Measurements from ENCODE around the gene TPRG1L. TPM values are rescaled to one million over a fixed set of nuclear protein-coding genes. Genes with fewer than 3 reads are reported as not detected.

Gene TPRG1L
- total RNA-seq, 2 experiments from 2014 or later, result 15.9 to 17.3 TPM

DNA sequence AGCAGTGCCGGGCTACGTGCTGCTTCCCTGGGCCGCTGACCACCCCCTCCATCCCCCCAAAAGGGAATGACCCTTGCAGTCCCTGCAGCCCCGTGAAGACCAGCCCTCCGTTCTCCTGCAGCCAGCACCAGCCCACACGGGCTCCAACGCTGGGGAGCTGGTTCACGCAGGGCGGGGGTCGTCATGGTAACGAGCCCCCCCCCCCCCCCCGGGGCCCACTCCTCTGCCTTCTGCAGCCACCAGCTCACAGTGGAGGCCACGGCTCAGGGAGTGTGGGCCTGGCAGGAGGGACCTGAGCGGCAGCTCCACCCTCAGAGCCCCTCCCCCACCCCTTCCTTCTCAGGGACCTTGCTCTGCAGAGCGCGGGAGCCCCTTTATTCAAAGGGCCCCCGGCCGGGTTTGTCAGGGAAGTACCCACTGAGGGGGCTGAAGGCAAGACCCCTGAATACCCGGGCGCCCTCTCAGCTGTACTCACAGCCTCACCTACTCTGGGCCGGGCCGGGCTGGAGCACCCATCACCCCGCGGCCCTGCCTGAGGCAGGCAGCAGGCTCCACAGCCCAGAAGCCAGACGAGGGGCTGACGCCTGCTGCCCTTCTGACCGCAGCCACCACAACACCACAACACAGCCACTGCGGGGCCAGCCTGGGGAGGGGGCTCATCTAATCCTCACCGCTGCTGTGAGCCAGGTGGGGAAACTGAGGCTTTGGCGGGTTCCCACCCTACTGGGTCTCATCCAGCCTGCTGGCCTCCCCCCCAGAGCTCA, 26.1 kb upstream of the TPRG1L start:
- peaks cover 11% of the 10 kb centered on the region for H3K4me1 Mint-ChIP-seq
- no peak overlapping the region for H3K4me3 Mint-ChIP-seq
- ChIA-PET CTCF (no interaction called here), POLR2A (no interaction called here)
- no peaks in the 10 kb centered on the region for H3K27me3 Mint-ChIP-seq
- no peaks in the 10 kb centered on the region for H3K9me3 Mint-ChIP-seq
- no peak for DNase-seq
- H3K36me3 Mint-ChIP-seq (ENCODE audit: low read depth), result no peaks in the 10 kb centered on the region
- H3K27ac Mint-ChIP-seq, result no peak overlapping the region

DNA sequence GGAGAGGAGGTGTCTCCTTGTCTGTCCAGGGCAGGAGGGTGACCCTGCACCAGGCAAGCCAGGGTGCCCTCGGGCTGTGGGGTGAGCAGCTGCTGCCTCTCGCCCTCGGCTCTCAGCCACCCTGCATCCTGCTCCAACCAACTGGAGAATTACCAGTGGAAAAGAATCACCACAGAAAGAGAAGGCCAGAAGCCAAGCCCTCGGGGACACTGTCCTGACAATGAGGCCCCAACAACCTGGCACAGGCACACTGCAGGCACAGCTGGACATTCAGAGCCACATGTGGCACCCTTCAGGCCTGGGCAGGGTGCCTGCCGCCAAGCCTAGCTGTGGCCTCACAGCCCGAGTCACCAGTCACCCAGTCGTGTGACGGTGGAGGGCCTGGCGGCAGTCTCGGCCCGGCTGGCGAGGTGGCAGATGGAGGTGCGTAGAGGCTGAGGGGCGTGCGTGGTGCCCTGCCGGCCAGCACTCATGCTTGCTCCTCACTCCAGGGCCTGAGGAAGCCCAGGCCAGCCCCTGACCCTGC, 25.5 kb upstream of the TPRG1L start:
- CTCF ChIA-PET, result no interaction called here
- no peak for DNase-seq
- Mint-ChIP-seq H3K36me3 (ENCODE audit: low read depth) (no peaks in the 10 kb centered on the region), H3K4me1 (peaks cover 11% of the 10 kb centered on the region), H3K9me3 (no peaks in the 10 kb centered on the region), H3K27ac (no peak overlapping the region), H3K27me3 (no peaks in the 10 kb centered on the region), H3K4me3 (no peak overlapping the region)
- POLR2A ChIA-PET, result no interaction called here

DNA sequence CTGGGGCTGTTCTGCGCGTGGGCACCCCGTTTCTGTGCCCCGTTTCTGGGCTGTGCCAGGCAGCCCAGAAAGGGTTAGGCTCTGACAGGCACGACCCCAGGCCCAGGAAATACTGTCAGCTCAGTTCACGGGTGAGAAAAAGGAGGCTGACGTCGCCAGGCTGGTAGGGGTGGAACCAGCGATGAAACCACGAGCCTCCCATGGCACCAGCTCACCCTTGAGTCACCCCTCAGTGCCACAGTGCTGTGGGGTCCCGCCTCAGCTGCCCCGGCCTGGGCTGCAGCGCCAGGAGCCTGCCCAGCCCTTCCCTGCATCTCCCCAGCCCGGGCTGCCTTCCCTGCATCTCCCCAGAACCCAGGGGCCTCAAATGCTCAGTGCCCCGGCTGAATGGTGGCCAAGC, 25.0 kb upstream of the TPRG1L start:
- ChIA-PET POLR2A (no interaction called here), CTCF (no interaction called here)
- no peak overlapping the region for H3K4me3 Mint-ChIP-seq
- H3K27ac Mint-ChIP-seq, result no peak overlapping the region
- DNase-seq, result no peak
- H3K4me1 Mint-ChIP-seq, result peaks cover 11% of the 10 kb centered on the region
- H3K9me3 Mint-ChIP-seq, result no peaks in the 10 kb centered on the region
- no peaks in the 10 kb centered on the region for H3K36me3 Mint-ChIP-seq (ENCODE audit: low read depth)
- H3K27me3 Mint-ChIP-seq, result no peaks in the 10 kb centered on the region

DNA sequence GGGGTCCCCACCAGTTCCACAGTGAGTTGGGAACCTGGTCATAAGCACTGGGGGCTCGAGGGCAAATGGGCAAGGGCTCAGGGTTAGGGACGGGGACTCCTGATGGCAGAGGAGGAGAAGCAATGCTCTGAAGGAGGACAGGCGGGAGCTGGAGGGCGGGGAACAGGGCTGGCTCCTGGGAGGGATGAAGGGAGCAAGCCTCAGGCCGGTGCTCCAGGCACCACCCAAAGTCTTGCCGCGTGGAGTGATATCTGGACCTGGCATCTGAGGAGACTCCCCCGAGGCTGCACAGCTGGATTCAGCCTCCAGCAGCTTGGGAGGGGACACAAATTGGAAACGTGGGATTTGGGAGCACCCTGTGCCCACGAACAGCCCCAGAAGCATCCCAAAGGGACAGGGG, 24.5 kb upstream of the TPRG1L start:
- POLR2A ChIA-PET, result no interaction called here
- H3K36me3 Mint-ChIP-seq (ENCODE audit: low read depth), result no peaks in the 10 kb centered on the region
- DNase-seq, result no peak
- no peak overlapping the region for H3K4me3 Mint-ChIP-seq
- H3K9me3 Mint-ChIP-seq, result no peaks in the 10 kb centered on the region
- H3K4me1 Mint-ChIP-seq, result peaks cover 11% of the 10 kb centered on the region
- H3K27ac Mint-ChIP-seq, result no peak overlapping the region
- no peaks in the 10 kb centered on the region for H3K27me3 Mint-ChIP-seq
- CTCF ChIA-PET, result no interaction called here

DNA sequence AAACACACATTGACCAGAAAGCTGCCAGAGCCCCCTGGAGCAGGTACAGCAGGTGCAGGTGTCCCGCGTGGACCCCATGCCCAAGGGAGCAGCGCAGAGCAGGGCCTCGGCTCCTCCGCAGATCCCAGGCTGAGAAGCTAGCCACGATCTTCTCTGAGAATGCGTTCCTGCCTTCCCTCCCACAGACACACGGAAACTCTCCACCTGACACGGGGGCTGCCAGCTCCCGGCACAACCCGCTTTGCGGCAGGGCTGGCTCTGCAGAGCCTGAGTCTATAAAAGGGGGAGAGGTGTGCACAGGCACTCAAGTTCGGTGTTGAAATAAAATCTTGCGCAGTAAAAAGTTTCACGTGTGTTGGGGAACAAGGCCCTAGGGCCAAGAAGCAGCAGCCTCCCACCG, 23.1 kb upstream of the TPRG1L start:
- Mint-ChIP-seq H3K4me1 (peaks cover 11% of the 10 kb centered on the region), H3K27ac (no peak overlapping the region), H3K27me3 (no peaks in the 10 kb centered on the region), H3K36me3 (ENCODE audit: low read depth) (no peaks in the 10 kb centered on the region), H3K4me3 (no peak overlapping the region), H3K9me3 (no peaks in the 10 kb centered on the region)
- CTCF ChIA-PET, result no interaction called here
- POLR2A ChIA-PET, result no interaction called here
- no peak for DNase-seq

DNA sequence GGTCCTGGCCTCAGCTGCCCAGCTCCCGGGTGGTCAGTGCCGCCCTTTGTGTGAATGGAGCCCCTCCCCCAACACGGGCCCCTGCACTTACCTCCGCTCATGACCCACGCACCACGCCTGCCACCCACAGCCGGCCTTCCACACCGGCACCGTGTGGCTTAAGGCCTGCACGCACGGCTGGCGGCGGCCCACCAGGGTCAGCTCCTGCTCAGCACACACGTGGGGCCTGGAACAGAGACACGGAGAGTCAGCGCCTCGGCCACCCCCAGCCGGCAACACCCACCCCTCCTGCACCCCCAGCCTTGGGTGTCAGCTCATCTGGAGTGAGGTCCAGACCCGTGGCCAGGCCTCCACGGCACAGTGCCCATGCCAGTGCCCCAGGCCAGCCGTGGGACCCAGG, 22.4 kb upstream of the TPRG1L start:
- DNase-seq, result no peak
- Mint-ChIP-seq H3K4me3 (no peak overlapping the region), H3K27ac (no peak overlapping the region), H3K9me3 (no peaks in the 10 kb centered on the region), H3K36me3 (ENCODE audit: low read depth) (no peaks in the 10 kb centered on the region), H3K27me3 (no peaks in the 10 kb centered on the region), H3K4me1 (peaks cover 8% of the 10 kb centered on the region)
- CTCF ChIA-PET, result no interaction called here
- POLR2A ChIA-PET, result no interaction called here

DNA sequence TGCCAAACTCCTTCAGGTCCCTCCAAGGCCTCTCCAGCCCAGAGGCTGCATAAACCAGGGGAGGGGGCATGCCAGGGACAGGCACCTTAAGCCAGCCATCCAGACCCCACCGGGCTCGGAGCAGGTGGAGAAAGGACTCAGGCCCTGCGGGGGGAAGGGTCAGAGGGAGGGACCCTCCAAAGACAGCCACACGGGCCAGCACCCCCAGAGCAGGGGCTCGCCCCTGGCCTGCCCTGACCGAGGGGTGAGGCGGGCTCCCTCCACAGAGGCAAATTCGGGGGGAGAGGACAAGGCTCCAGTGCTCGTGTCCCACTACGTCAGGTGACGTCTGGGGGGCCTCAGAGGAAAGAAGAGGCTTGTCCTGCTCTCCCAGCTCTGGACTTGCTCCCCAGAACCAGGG, 21.7 kb upstream of the TPRG1L start:
- H3K4me1 Mint-ChIP-seq, result peaks cover 1% of the 10 kb centered on the region
- POLR2A ChIA-PET, result no interaction called here
- no peaks in the 10 kb centered on the region for H3K27me3 Mint-ChIP-seq
- no peak for DNase-seq
- no peaks in the 10 kb centered on the region for H3K9me3 Mint-ChIP-seq
- CTCF ChIA-PET, result no interaction called here
- H3K4me3 Mint-ChIP-seq, result no peak overlapping the region
- H3K27ac Mint-ChIP-seq, result no peak overlapping the region
- no peaks in the 10 kb centered on the region for H3K36me3 Mint-ChIP-seq (ENCODE audit: low read depth)

DNA sequence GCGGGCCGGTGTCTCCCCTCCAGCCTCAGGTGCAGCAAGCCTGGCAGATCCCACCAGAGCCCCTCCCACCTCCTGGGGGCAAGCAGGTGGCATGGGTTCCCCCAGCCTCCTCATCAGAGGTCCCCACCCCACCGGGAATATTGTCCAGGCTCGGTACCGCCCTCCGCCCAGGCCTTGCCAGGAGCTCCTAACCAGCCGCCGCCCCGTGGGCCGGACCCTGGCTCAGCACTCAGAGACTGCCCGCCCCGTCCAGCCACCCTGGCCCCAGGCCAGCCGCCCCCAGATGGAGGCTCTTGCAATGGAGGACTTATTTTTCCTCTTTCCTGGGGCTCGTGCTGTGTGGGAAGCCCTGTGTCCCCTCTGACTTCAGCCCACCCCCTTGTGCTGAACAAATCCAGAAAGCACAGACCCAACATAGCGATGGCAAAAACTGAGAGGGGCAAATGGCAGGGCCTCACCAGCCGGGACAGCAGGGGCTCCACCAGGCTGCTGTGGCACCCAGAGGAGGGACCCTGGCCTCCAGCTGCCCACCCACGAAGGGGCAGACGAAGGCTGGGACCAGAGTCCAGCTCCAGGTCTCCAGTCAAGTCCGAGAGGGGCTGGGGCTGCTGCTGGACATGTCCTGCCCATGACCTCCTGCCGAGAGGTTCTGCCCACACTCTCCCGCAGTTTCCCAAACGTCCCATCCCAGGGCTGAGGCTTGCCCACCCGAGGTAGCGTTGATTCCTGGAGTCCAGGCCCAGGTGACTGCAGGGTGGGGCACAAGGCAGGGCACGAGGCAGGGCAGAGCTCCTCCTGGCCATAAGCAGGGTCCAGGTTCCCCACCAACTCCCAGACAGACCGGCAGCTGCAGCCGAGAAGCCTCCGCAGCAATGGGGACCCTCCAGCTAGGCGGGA, 21.0 kb upstream of the TPRG1L start:
- no peaks in the 10 kb centered on the region for H3K4me1 Mint-ChIP-seq
- ChIA-PET CTCF (interaction anchor here (0.7 kb wide), 1 partner anchor 17 kb away, joined by 3 read pairs; no protein-coding TSS in a partner anchor), POLR2A (interaction anchor here (0.6 kb wide), 1 partner anchor 25 kb away, joined by 3 read pairs; no protein-coding TSS in a partner anchor)
- no peak for DNase-seq
- peaks cover 2% of the 10 kb centered on the region for H3K27me3 Mint-ChIP-seq
- no peak overlapping the region for H3K4me3 Mint-ChIP-seq
- no peak overlapping the region for H3K27ac Mint-ChIP-seq
- H3K36me3 Mint-ChIP-seq (ENCODE audit: low read depth), result no peaks in the 10 kb centered on the region
- H3K9me3 Mint-ChIP-seq, result no peaks in the 10 kb centered on the region

DNA sequence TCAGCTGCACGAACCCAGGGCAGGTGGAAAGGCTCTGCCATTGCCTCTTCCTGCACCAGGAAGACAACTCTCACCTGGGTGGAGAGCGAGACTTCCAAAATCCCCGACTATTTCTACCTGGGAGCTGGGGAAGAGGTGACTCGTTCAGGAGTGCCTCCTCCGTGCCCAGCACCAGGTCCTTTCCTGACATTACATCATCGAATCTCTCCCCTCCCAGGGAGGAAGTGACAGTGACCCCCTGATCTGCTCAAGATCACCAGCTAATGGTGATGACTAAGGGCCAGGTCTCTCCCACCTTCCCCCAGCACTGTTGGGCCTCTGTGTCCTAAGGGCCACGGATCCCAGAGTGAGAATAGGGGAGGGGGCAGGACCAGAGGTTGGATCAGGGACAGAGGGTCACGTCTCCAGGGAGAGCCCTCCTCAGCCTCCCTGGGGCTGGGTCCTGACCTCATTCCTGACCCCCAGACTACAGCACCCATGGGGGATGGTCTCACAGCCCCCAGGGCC, 20.3 kb upstream of the TPRG1L start:
- no peak for DNase-seq
- ChIA-PET CTCF (interaction anchor here (0.7 kb wide), 1 partner anchor 16 kb away, joined by 3 read pairs; no protein-coding TSS in a partner anchor), POLR2A (interaction anchor here (0.6 kb wide), 1 partner anchor 26 kb away, joined by 3 read pairs; no protein-coding TSS in a partner anchor)
- Mint-ChIP-seq H3K4me1 (no peaks in the 10 kb centered on the region), H3K9me3 (no peaks in the 10 kb centered on the region), H3K27me3 (peaks cover 5% of the 10 kb centered on the region), H3K27ac (no peak overlapping the region), H3K4me3 (no peak overlapping the region), H3K36me3 (ENCODE audit: low read depth) (no peaks in the 10 kb centered on the region)

DNA sequence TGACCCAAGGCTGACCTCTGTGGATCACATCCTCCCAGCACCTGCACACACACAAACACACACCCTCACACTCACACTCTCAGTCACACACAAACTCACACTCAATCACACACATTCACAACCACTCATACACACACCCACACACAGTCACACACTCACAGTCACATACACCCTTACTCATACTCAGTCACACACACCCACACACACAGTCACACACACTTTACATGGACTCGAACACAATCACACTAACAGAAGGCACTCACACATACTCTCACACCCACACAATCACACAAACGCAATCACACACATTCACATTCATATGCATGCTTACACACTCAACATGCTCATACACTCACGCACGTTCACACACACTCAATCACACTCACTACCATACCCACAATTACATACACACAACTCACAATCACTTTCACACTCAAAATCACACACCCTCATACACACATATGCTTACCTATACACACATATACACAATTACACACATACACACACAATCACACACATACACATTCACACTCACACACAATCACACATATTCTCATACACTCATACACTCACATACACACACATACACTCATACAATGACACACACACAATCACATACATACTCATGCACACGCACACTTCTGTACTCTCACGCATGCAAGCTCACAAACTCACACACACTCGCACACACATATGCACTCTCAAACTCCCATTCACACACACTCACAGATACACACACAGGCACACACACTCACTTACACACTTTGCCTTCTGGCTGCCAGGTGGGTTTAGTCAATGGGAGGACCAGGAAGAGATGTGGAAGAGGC, 19.6 kb upstream of the TPRG1L start:
- Mint-ChIP-seq H3K27me3 (peaks cover 5% of the 10 kb centered on the region), H3K9me3 (no peaks in the 10 kb centered on the region), H3K27ac (no peak overlapping the region), H3K4me3 (no peak overlapping the region), H3K36me3 (ENCODE audit: low read depth) (no peaks in the 10 kb centered on the region), H3K4me1 (no peaks in the 10 kb centered on the region)
- ChIA-PET CTCF (no interaction called here), POLR2A (no interaction called here)
- DNase-seq, result no peak

DNA sequence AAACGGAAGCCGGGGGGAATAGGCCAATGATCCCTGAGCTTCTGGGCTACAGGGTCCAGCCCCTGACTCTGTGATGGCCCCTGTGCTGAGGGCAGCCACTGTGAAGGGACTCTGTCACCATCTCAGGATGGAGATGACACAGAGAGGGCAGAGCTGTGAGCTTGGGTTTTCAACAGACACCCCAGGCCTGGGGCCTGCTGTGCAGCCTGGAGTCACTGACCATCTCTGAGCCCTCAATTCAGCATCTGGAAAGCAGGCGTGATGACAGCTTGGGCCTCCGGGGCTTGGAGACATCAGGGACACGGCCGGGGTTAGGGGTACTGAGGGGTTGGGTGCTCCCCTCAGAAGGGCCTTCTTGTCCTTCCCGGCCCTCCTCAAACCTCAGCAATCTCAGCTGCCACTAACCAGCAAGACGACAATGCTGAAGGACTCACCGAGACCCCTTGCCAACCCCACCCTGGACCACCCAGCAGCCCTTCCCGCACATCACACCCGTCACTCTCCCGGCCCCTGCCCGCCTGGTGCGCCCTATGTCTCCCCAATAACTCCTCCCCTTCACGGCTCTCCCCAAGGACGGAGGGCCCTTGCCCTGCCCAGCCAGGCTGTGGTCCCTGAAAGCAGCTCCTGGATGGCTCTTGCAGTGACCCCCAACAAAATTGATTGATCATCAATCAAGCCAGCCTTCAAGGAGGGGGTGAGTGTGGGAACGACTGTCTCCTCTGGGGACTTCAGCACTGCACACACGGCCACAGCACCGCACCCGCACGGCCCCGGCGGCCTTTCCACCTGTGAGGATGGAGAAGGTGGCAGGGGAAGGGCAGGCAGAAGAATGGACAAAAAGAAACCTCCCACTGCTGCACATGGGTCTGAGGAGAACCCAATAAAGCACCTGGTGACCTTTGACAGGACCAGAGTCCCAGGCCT, 17.8 kb upstream of the TPRG1L start:
- H3K36me3 Mint-ChIP-seq (ENCODE audit: low read depth), result no peaks in the 10 kb centered on the region
- no peak for DNase-seq
- H3K4me3 Mint-ChIP-seq, result no peak overlapping the region
- CTCF ChIA-PET, result interaction anchor here (1.1 kb wide), 1 partner anchor 13 kb away, joined by 3 read pairs; no protein-coding TSS in a partner anchor
- POLR2A ChIA-PET, result no interaction called here
- peaks cover 1% of the 10 kb centered on the region for H3K4me1 Mint-ChIP-seq
- H3K27ac Mint-ChIP-seq, result no peak overlapping the region
- peaks cover 13% of the 10 kb centered on the region for H3K27me3 Mint-ChIP-seq
- no peaks in the 10 kb centered on the region for H3K9me3 Mint-ChIP-seq

DNA sequence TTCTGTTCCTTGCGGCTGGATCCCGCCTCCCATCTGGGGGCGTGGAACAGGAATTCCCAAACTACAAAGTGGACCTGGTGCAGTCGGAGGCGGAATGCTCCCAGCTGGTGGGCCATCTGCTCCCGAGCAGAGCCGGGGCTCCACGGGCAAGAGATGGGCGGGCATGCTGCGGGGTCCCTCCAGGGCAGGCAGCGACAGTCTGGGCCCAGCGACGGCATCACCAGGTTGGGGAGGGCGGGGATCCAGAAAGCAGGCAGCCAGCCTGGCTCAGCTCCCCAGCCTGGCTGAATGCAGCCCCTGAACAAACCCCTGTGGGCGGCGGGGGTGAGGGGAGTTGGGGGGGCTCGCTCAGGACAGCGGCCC, 17.1 kb upstream of the TPRG1L start:
- H3K9me3 Mint-ChIP-seq, result no peaks in the 10 kb centered on the region
- ChIA-PET CTCF (no interaction called here), POLR2A (no interaction called here)
- no peak overlapping the region for H3K4me3 Mint-ChIP-seq
- H3K36me3 Mint-ChIP-seq (ENCODE audit: low read depth), result no peaks in the 10 kb centered on the region
- peaks cover 1% of the 10 kb centered on the region for H3K4me1 Mint-ChIP-seq
- H3K27me3 Mint-ChIP-seq, result peaks cover 14% of the 10 kb centered on the region
- DNase-seq, result no peak
- no peak overlapping the region for H3K27ac Mint-ChIP-seq

All from activated CD4-positive, alpha-beta memory T cell treated with anti-CD3 and anti-CD28 coated beads, Interleukin-2, amount 10 ng/mL, durations not matched to agents 7 days and 5 days (primary cell).